HG03103 (cell line): ENCODE data around the gene PBXIP1.
"Not testable (repeated sequence)": the region's sequence is repeated elsewhere in the genome, so short reads cannot be mapped to it uniquely, and the experiment has no call there.

Source experiments
- ATAC-seq: cut with Tn5 transposase; IDR thresholded peaks from one replicate; pipeline ENCODE4 v1.9.1; 2021; ENCODE audit warnings: low read depth; ENCODE audit not compliant: unreplicated experiment

Gene PBXIP1

GRCh38 chr1:154995301-154995983 lies 39.5 kb upstream of the PBXIP1 start:
- not testable (repeated sequence) for ATAC-seq

GRCh38 chr1:154994591-154994990 lies 38.7 kb upstream of the PBXIP1 start:
- no peak for ATAC-seq

- ATAC-seq = no peak
Measured at GRCh38 chr1:154994269-154994587, 38.3 kb upstream of the PBXIP1 start.

GRCh38 chr1:154993572-154994268 lies 37.8 kb upstream of the PBXIP1 start, which contains the start of gene LENEP:
Gene LENEP, plus strand, starts transcription at chr1:154993586. Its CDS starts 22 bp downstream, at chr1:154993608.
- no peak for ATAC-seq

- no peak for ATAC-seq
Measured at GRCh38 chr1:154992721-154993571, 37.0 kb upstream of the PBXIP1 start.

GRCh38 chr1:154990276-154990675 lies 34.4 kb upstream of the PBXIP1 start:
- ATAC-seq = no peak

- ATAC-seq = no peak
Measured at GRCh38 chr1:154989195-154989860, 33.4 kb upstream of the PBXIP1 start.

- ATAC-seq = no peak
Measured at GRCh38 chr1:154988058-154988954, 32.4 kb upstream of the PBXIP1 start.

- ATAC-seq = no peak
Measured at GRCh38 chr1:154987326-154987725, 31.4 kb upstream of the PBXIP1 start.

- not testable (repeated sequence) for ATAC-seq
Measured at GRCh38 chr1:154986736-154987135, 30.8 kb upstream of the PBXIP1 start.

GRCh38 chr1:154983776-154984466 lies 28.0 kb upstream of the PBXIP1 start:
- ATAC-seq = no peak

- ATAC-seq = peak; percentile 95
Measured at GRCh38 chr1:154982897-154983648, 27.2 kb upstream of the PBXIP1 start, which contains the start of gene FLAD1. Gene FLAD1, plus strand, starts transcription at chr1:154983344. Its CDS starts 351 bp downstream, at chr1:154983695.

- ATAC-seq = no peak
Measured at GRCh38 chr1:154982341-154982740, 26.4 kb upstream of the PBXIP1 start.

GRCh38 chr1:154978360-154978759 lies 22.5 kb upstream of the PBXIP1 start:
- ATAC-seq = no peak

GRCh38 chr1:154977762-154978161 lies 21.9 kb upstream of the PBXIP1 start:
- ATAC-seq = not testable (repeated sequence)

GRCh38 chr1:154975409-154976059 lies 19.6 kb upstream of the PBXIP1 start:
- ATAC-seq = no peak

- peak; percentile 33 for ATAC-seq
Measured at GRCh38 chr1:154974808-154975408, 19.0 kb upstream of the PBXIP1 start.
